ENCODE measurements around the gene TRMT44.

Gene TRMT44

GRCh38 chr4:8435656-8436121, 4.9 kb upstream of the TRMT44 start:
- DNase-seq: no peak

DNA sequence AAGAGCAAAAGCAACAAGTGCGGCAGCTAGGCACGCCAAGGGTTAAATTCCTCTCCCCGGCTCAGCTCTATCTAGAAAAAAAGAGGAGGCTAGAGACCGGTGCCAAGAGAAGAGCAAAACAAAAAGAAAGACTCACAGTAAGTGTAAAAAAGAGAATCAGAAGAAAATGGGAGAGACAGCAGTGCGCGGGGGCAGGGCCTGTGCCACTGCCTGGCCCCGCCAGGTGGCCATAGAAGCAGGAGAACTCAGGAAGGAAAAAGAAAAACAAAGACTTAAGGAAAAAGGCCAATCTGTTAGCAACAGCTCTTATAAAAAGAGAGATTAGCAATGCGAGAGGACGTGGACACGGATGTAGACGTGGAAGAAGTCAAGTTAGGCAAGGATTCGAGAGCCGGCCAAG, 3.3 kb upstream of the TRMT44 start:
- DNase-seq: no peak

DNA sequence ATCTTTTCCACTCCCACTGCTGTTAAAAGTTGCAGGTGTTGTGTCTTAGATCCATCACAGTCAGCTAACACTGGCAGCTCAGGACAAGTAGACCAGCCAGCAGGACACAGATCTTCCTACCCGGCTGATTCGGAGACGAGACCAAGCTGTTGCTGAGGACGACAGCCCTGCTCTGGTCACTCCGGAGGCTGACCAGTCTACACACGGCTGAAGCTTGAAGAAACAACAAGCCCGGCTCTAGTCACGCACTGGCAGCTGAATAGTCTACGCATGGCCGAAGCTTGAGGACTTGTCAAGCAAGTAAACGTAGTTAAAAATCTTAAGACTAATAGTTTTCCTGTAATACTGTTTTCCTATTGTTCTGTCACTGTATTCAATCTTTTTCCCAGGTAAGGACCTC, 1.8 kb upstream of the TRMT44 start:
- no peak for DNase-seq

DNA sequence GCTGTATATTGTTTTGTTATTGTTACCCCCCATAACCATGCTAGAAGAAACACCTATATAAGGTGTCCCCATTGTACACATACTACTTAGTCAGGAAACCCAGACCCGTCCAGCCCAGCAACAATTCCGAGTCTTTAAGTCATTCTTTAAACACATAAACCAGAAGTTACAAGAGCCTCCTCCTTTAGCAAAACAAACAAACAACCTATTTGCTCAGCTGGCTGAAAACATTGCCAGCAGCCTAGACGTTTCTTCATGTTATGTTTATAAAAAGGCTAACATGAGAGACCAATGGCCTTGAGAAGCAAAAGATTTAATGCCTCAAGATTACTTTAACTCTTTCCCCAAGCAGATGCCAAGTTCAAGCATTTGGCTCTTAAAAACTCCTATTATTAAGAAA, 1.4 kb upstream of the TRMT44 start:
- no peak for DNase-seq

- peak; percentile 72 to 87 (median 85) for DNase-seq
Observed at GRCh38 chr4:8439914-8440491, 574 bp upstream of the TRMT44 start.

- DNase-seq: no peak
Observed at GRCh38 chr4:8441499-8442091, 1.0 kb downstream of the TRMT44 start.

DNA sequence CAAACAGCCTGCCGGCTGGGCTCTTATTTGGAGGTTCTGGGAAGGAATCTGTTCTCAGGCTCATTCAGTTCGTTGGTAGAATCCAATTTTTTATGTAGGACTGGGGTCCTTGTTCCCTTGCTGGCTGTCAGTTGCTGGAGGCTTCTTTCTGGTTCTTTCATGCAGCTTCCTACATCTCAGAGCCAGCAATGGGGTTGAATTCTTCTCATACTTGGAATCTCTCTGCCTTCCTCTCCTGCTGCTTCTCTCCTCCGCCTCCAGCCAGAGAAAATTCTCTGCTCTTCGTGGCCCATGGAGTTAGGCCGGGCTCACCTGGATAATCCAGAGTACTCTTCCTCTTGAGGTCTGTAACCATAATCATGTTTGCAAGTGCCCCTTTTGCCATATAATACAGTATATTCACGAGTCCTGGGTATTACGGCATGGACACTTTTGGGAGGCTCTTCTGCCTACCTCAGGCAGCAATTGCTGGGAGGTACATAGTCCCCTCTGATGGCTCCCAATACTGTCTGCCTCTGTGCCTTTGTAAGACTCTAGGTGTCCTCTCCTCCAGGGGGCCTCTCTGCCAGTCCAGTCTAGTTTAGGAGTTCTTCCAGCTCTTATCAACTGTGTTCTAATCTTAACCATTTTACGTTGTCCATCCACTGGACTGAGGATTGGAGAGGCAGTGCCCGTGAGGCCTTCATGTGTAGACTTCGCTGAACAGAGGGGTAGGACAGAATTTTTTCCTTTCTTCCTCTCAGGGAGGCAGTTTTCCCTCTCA, 2.2 kb downstream of the TRMT44 start:
- no peak for DNase-seq

- no peak for DNase-seq
Observed at GRCh38 chr4:8443801-8444200, 3.2 kb downstream of the TRMT44 start.

- DNase-seq: no peak
Observed at GRCh38 chr4:8446122-8446521, 5.5 kb downstream of the TRMT44 start.

DNA sequence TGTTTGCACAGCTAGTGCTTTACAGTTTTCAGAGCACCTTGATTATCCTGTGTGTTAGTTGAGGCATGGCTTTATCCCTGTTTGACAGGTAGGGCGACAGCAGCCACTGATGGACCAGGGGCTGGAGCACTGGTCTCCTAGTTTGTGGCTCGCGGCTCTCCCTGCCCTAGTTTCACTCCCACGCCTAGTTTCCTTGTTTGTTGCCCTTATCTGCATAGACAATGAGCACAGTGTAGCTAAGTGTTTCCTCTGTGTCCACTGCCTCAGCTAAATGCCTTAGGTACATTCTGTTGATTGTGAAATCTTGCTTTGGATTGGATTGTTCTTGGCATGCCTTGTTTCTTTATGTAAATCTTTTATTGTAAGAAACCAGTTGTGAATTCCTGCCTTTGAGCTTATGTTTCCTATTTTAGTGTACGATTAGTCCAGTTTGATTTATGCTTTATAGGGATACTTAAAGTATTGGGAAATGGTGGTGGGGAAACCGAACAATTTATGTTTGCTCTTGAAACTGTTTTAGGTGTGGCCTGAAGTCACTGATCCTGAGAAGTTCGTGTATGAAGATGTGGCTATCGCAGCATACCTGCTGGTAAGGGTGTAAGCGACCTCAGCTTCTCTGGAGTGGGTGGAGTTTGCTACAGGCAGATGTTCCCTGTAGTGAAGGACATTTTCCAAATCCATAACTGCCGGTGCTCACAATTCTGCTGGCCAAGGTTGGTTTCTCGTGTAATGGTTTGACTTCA, 11.0 kb downstream of the TRMT44 start:
- DNase-seq: no peak

GRCh38 chr4:8453957-8454356, 13.4 kb downstream of the TRMT44 start:
- no peak for DNase-seq

GRCh38 chr4:8457646-8458252, 17.2 kb downstream of the TRMT44 start:
- no peak for DNase-seq

DNA sequence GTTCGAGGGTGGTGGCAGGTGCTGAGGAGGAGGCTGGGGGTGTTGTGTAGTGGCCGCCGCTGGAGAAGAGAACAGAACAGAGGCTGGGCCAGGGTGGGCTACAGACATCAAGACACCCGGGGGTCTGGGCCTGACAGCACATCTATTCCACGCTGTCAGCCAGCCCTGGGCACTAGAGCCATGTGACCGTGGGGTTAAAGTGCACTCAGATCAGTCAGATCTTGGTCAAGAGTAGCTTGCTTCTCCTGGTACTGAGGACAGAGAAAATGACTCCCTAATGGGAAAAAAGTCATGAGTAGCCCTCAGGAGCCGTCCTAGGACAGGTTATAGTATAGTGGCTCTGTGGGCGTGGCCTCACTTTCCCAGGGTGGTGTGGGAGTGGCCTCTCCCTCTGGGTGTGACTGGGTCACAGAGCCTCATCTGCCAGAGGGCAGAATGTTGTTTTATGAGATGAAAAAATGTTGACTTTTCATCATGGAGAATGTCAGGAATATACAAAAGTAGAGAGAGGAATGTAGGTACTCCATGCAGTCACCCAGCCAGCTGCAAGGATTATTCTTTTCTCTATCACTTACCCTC, 19.4 kb downstream of the TRMT44 start:
- DNase-seq: no peak

GRCh38 chr4:8461086-8461485, 20.5 kb downstream of the TRMT44 start:
- no peak for DNase-seq

- no peak for DNase-seq
Observed at GRCh38 chr4:8461616-8462015, 21.0 kb downstream of the TRMT44 start.

- no peak for DNase-seq
Observed at GRCh38 chr4:8463811-8464210, 23.2 kb downstream of the TRMT44 start.

GRCh38 chr4:8464381-8464780, 23.8 kb downstream of the TRMT44 start:
- DNase-seq: no peak

DNA sequence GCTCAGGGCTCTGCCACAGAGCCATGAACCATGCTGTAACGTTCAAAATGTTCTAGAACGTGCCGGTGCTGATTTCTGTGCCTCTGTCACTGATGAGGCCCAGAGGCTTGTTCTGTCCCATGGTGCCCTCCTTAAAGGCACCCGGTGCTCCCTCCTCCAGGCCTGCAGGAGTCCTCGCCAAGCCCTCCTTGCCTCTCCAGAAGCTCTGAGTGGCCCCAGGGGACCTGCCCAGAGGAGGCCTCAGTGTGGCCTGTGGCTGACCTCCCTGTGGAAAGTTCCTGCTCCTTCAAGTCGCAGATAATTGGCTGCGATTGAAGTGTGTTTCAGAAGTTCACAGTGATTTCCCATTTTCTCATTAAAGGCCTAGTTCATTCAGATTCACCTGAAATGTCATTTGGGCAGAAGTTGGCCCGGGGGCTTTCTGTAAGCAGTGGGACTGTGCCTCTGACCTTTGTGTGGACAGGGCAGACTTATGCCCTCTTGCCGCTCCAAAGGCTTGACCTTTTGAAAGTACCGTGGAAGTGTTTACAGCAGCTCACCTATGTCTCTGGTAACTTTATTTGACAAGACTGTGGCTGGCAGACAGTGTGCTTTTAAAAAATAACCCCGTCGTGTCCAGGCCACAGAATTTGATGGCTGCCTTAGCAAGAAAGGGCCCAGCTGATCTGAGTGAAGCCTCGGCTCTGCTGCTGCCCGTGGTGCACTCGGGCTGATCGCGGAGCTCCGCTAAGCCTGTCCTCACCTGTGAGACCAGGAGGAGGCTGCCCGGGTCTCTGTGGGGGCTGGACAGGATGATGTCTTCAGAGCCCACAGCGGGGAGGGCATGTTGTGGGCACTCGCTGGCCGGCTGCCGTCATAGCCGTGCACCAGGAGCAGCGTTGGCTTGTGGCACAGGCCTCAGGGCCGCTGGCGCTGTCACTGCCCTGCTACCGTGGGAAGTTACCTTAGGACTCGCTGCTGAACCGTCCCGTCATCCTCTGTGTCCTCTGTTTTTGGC, 25.3 kb downstream of the TRMT44 start:
- no peak for DNase-seq

GRCh38 chr4:8467016-8467415, 26.4 kb downstream of the TRMT44 start:
- no peak for DNase-seq

GRCh38 chr4:8468746-8469535, 28.4 kb downstream of the TRMT44 start:
- peak; percentile 66 to 80 (median 66) for DNase-seq

DNA sequence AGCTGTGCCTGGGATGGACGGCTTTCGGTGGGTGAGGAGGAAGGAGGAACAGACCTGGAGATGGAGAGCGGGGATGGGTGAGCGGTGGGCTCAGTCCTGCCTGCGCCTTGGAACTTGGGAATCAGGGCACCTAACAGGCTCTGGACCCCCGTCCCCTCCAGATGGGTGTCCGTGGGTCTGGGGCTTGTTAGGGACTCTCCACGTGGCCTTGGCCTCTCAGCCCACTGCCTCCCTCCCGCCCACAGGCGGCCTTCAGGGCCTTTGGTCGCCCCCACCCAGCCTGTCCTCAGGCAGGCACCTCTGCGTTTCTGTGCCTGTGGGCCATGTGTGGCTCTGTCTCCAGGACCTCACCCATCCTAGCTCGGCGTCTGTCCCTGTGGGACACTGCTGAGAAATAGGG, 29.0 kb downstream of the TRMT44 start:
- DNase-seq: no peak

All from suppressor macrophage treated with lipopolysaccharide for 1 hour (primary cell).